ENCODE measurements around the gene CLDN19. TPM values are rescaled to one million over a fixed set of nuclear protein-coding genes. Genes with fewer than 3 reads are reported as not detected.

CLDN19 gene
- total RNA-seq, 4 donors from 2014 or later = 0.28 TPM; not detected in 3

- intact Hi-C loops (cut with DNase I; ENCODE audit: low total_unique reads) = no loop called here
Measured at GRCh38 chr1:42736152-42736551, 3.9 kb downstream of the CLDN19 start.

GRCh38 chr1:42735477-42736105 is 4.4 kb downstream of the CLDN19 start:
- H3K4me1 ChIP-seq = no peaks in the 10 kb centered on the region
- intact Hi-C loops (cut with DNase I; ENCODE audit: low total_unique reads) = no loop called here
- no peaks in the 10 kb centered on the region for H3K9me3 ChIP-seq
- H3K36me3 ChIP-seq = no peaks in the 10 kb centered on the region
- TF ChIP-seq POLR2A (IDR thresholded peaks at IDR 0.05) (no peak), CTCF (IDR thresholded peaks at IDR 0.05) (no peak)
- no peak overlapping the region for H3K4me3 ChIP-seq
- no peaks in the 10 kb centered on the region for H3K27me3 ChIP-seq
- no peak for DNase-seq
- H3K27ac ChIP-seq = no peak overlapping the region

More at GRCh38 chr1:42736152-42736551, 3.9 kb downstream of the CLDN19 start:
- Histone ChIP-seq H3K27ac (no peak overlapping the region), H3K9me3 (no peaks in the 10 kb centered on the region), H3K36me3 (no peaks in the 10 kb centered on the region), H3K4me3 (no peak overlapping the region), H3K27me3 (no peaks in the 10 kb centered on the region), H3K4me1 (no peaks in the 10 kb centered on the region)
- TF ChIP-seq CTCF (IDR thresholded peaks at IDR 0.05) = no peak
- no peak for TF ChIP-seq POLR2A (IDR thresholded peaks at IDR 0.05)
- DNase-seq = no peak

GRCh38 chr1:42735056-42735455 is 5.0 kb downstream of the CLDN19 start:
- Histone ChIP-seq H3K27ac (no peak overlapping the region), H3K27me3 (no peaks in the 10 kb centered on the region), H3K9me3 (no peaks in the 10 kb centered on the region), H3K4me3 (no peak overlapping the region), H3K36me3 (no peaks in the 10 kb centered on the region), H3K4me1 (no peaks in the 10 kb centered on the region)
- DNase-seq = no peak
- intact Hi-C loops (cut with DNase I; ENCODE audit: low total_unique reads) = no loop called here
- TF ChIP-seq CTCF (IDR thresholded peaks at IDR 0.05) (no peak), POLR2A (IDR thresholded peaks at IDR 0.05) (no peak)

GRCh38 chr1:42734201-42735035 is 5.6 kb downstream of the CLDN19 start:
- Histone ChIP-seq H3K27me3 (no peaks in the 10 kb centered on the region), H3K4me3 (no peak overlapping the region), H3K27ac (no peak overlapping the region), H3K4me1 (no peaks in the 10 kb centered on the region), H3K36me3 (no peaks in the 10 kb centered on the region), H3K9me3 (no peaks in the 10 kb centered on the region)
- no peak for DNase-seq
- TF ChIP-seq CTCF (IDR thresholded peaks at IDR 0.05) = no peak
- no peak for TF ChIP-seq POLR2A (IDR thresholded peaks at IDR 0.05)
- intact Hi-C loops (cut with DNase I; ENCODE audit: low total_unique reads) = no loop called here
